Measurements from ENCODE around the gene ZBTB7A. TPM values are rescaled to one million over a fixed set of nuclear protein-coding genes. Genes with fewer than 3 reads are reported as not detected.

The ZBTB7A gene
- 4.6 TPM for polyA plus RNA-seq (2013)

DNA sequence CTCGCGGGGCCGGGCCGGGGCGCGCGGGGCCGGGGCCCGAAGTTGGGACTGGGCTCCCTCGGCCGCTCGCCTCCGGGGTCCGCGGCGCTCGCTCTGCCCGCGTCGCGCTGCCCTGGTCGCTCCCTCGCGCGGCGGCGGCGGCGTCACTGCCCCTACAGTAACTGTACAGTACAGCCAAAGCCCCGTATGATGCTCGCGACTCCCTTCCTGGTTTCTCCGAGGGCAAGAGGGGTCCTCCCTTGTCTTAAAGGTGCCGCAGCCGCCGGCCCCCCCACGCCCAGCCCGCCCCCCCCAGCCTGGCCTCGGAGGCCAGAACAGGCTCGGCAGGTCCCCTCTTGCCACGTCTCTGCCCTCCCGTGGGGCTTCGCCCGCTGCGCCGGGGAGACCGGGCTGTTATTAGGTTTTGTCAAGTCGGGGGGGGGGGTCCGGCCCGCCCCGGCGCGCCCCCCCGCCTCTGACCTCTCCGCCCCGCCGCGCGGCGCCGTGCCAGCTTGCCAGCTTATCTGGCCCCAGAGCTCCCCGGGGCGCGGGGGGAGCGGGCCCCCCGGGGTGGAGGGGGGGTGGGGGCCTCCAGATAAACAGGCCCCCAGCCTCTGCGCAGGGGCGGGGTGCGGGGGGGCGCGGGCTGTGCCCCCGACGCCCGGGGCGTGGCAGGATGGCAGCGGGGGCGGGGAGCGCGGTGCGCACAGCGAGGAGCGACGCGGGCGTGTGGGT is at the start of gene ZBTB7A:
Gene ZBTB7A, minus strand, starts transcription at position 218 of the 714 bp plus-strand sequence. CDS start 11,667 bp downstream, outside the sequence.
- WGBS (ENCODE audit: insufficient coverage): 0% methylated on average over 38 of the region's 85 CpGs
- CTCF ChIA-PET: no interaction called here
- H3K4me1 ChIP-seq (ENCODE audit: control extremely low read depth in 1 of 4, control insufficient read depth in 4 of 4, insufficient read depth in 4 of 4, low read length in 3 of 4): peaks cover 0 to 42% (median 35%) of the 10 kb centered on the region in 4 experiments

DNA sequence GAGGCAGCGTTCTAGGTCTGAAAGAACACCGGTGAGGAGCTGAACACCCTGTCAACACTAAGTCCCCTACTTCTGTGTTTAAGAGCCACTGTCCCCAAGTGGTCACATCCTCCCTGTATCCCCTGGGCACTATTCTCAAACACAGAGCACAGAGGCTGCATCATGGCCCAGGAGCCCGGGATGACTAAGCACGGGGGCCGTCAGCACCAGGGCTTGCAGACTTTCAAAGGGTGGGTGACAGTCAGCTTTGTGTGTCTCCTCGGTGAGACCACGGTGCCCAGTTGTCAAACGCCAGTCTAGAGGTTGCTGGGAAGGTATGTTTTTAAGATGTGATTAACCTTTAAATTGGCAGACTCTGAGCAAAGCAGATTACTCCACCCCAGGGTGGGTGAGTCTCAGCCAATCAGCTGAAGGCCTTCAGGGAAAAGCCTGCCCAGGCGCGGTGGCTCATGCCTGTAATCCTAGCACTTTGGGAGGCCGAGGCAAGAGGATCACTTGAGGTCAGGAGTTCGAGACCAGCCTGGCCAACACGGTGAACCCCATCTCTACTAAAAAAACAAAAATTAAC is 49.2 kb upstream of the ZBTB7A start:
- no peak for DNase-seq
- 82% methylated on average over 10 of the region's 13 CpGs for WGBS (ENCODE audit: insufficient coverage)
- H3K4me3 ChIP-seq (ENCODE audit: control insufficient read depth in 1 of 7, extremely low read depth in 1 of 7, insufficient read depth in 4 of 7, low read depth in 2 of 7, low read length in 6 of 7): no peak overlapping the region
- ChIA-PET POLR2A (no interaction called here), CTCF (interaction anchor here (1.1 to 1.5 kb wide), 2 partner anchors 11 to 24 kb away, joined by 3 read pairs; no protein-coding TSS in a partner anchor)
- H3K27me3 ChIP-seq (replicated peaks in 2 of 5; ENCODE audit: control insufficient read depth in 4 of 5, insufficient read depth in 5 of 5, low read length in 4 of 5): no peaks in the 10 kb centered on the region
- H3K36me3 ChIP-seq (ENCODE audit: control insufficient read depth in 4 of 4, insufficient read depth in 4 of 4, low read length in 3 of 4): peaks cover 7 to 69% (median 42%) of the 10 kb centered on the region in 4 experiments
- peaks cover 0 to 12% (median 6%) of the 10 kb centered on the region in 4 experiments for H3K4me1 ChIP-seq (ENCODE audit: control extremely low read depth in 1 of 4, control insufficient read depth in 4 of 4, insufficient read depth in 4 of 4, low read length in 3 of 4)
- no peaks in the 10 kb centered on the region for H3K9me3 ChIP-seq (ENCODE audit: control extremely low read depth in 1 of 5, control insufficient read depth in 4 of 5, insufficient read depth in 2 of 5, low read depth in 1 of 5, low read length in 4 of 5)
- no peak overlapping the region for H3K27ac ChIP-seq (ENCODE audit: insufficient read depth in 1 of 2, low read depth in 1 of 2, low read length in 2 of 2, poor library complexity in 1 of 2, severe bottlenecking in 2 of 2)

More for the DNA sequence above, at the start of gene ZBTB7A:
- Histone ChIP-seq H3K4me3 (ENCODE audit: control insufficient read depth in 1 of 7, extremely low read depth in 1 of 7, insufficient read depth in 4 of 7, low read depth in 2 of 7, low read length in 6 of 7) (peak within 1 kb of the TSS; percentile 57 to 84 (median 77)), H3K36me3 (ENCODE audit: control insufficient read depth in 4 of 4, insufficient read depth in 4 of 4, low read length in 3 of 4) (peaks cover 0 to 19% (median 8%) of the 10 kb centered on the region in 4 experiments), H3K9me3 (ENCODE audit: control extremely low read depth in 1 of 5, control insufficient read depth in 4 of 5, insufficient read depth in 2 of 5, low read depth in 1 of 5, low read length in 4 of 5) (no peaks in the 10 kb centered on the region), H3K27me3 (replicated peaks in 2 of 5; ENCODE audit: control insufficient read depth in 4 of 5, insufficient read depth in 5 of 5, low read length in 4 of 5) (no peaks in the 10 kb centered on the region), H3K27ac (ENCODE audit: insufficient read depth in 1 of 2, low read depth in 1 of 2, low read length in 2 of 2, poor library complexity in 1 of 2, severe bottlenecking in 2 of 2) (peak within 1 kb of the TSS in 1 of 2 experiments; percentile 77)
- POLR2A ChIA-PET: interaction anchor here (0.6 to 1.3 kb wide), 3 partner anchors 17 to 42 kb away, joined by 3 to 4 read pairs (median 3); no protein-coding TSS in a partner anchor
- DNase-seq: peak; percentile 91 to 97 (median 94)

DNA sequence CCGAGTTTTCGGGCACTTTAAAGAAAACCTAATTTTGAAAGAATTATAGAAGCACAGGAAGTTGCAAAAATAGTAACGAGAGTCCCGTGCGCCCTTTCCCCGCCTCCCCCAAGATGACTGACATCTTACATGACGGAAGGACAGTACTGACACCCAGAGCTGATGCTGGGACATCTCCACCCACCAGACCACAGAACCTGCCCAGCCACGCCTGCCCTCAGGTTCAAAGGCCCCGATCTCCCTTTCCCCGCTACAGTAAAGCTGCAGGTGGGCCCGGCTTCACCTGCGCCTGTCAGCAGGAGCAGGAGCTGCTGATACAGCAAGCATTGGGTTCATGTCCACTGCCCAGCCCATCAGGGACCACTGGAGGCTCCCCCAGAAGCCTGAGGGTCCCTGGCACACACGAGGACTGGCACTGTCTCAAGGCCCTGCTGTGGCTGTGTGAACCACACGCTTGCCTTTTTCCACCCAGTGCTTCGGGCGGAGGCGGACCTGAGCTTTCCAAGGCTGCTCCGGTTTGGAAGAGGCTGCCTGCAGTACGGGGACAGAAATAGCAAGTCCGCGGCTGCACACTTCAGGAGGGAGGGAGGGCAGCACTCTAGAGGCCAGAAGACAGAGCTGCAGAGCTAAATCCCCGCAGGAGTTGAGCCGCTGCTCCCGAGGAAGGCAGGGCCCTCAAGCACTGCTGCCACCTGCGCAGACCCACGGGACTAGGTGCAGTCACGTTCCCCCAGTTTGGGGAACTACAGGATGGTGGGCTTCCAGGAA is 48.5 kb upstream of the ZBTB7A start:
- 76% methylated on average over 25 of the region's 27 CpGs for WGBS (ENCODE audit: insufficient coverage)
- Histone ChIP-seq H3K27ac (ENCODE audit: insufficient read depth in 1 of 2, low read depth in 1 of 2, low read length in 2 of 2, poor library complexity in 1 of 2, severe bottlenecking in 2 of 2) (no peak overlapping the region), H3K4me3 (ENCODE audit: control insufficient read depth in 1 of 7, extremely low read depth in 1 of 7, insufficient read depth in 4 of 7, low read depth in 2 of 7, low read length in 6 of 7) (no peak overlapping the region), H3K9me3 (ENCODE audit: control extremely low read depth in 1 of 5, control insufficient read depth in 4 of 5, insufficient read depth in 2 of 5, low read depth in 1 of 5, low read length in 4 of 5) (no peaks in the 10 kb centered on the region), H3K27me3 (replicated peaks in 2 of 5; ENCODE audit: control insufficient read depth in 4 of 5, insufficient read depth in 5 of 5, low read length in 4 of 5) (no peaks in the 10 kb centered on the region), H3K36me3 (ENCODE audit: control insufficient read depth in 4 of 4, insufficient read depth in 4 of 4, low read length in 3 of 4) (peaks cover 7 to 71% (median 45%) of the 10 kb centered on the region in 4 experiments), H3K4me1 (ENCODE audit: control extremely low read depth in 1 of 4, control insufficient read depth in 4 of 4, insufficient read depth in 4 of 4, low read length in 3 of 4) (peaks cover 0 to 18% (median 6%) of the 10 kb centered on the region in 4 experiments)
- DNase-seq: no peak
- ChIA-PET CTCF (interaction anchor here (1.0 to 1.5 kb wide), 3 partner anchors 9 to 24 kb away, joined by 3 read pairs; no protein-coding TSS in a partner anchor), POLR2A (no interaction called here)

DNA sequence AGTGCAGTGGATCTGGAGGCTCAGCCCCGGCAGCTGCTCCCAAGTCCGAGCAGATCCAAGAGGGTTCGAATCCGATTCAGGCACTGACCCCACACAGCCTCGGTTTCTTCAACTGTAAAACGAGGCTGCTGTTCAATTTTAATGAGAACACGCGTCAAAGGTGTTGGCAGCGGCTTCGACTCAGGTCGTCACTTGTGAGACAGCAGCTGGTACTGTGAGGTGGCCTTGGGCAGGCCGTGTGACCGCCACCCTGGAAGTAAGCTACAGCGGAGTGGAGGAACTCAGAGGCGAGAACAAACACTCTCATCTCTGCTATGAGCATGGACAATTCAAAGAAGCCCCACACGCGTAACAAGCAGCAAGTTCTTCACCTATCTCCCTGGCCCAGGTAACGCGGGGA is 47.5 kb upstream of the ZBTB7A start:
- Histone ChIP-seq H3K27me3 (replicated peaks in 2 of 5; ENCODE audit: control insufficient read depth in 4 of 5, insufficient read depth in 5 of 5, low read length in 4 of 5) (no peaks in the 10 kb centered on the region), H3K4me1 (ENCODE audit: control extremely low read depth in 1 of 4, control insufficient read depth in 4 of 4, insufficient read depth in 4 of 4, low read length in 3 of 4) (peaks cover 5 to 28% (median 13%) of the 10 kb centered on the region in 4 experiments), H3K4me3 (ENCODE audit: control insufficient read depth in 1 of 7, extremely low read depth in 1 of 7, insufficient read depth in 4 of 7, low read depth in 2 of 7, low read length in 6 of 7) (no peak overlapping the region), H3K9me3 (ENCODE audit: control extremely low read depth in 1 of 5, control insufficient read depth in 4 of 5, insufficient read depth in 2 of 5, low read depth in 1 of 5, low read length in 4 of 5) (no peaks in the 10 kb centered on the region), H3K36me3 (ENCODE audit: control insufficient read depth in 4 of 4, insufficient read depth in 4 of 4, low read length in 3 of 4) (peaks cover 4 to 69% (median 39%) of the 10 kb centered on the region in 4 experiments), H3K27ac (ENCODE audit: insufficient read depth in 1 of 2, low read depth in 1 of 2, low read length in 2 of 2, poor library complexity in 1 of 2, severe bottlenecking in 2 of 2) (no peak overlapping the region)
- DNase-seq: no peak
- ChIA-PET POLR2A (no interaction called here), CTCF (interaction anchor here (1.4 kb wide), 1 partner anchor 28 kb away, joined by 4 read pairs; no protein-coding TSS in a partner anchor)
- 96% methylated on average over 19 of the region's 19 CpGs for WGBS (ENCODE audit: insufficient coverage)

DNA sequence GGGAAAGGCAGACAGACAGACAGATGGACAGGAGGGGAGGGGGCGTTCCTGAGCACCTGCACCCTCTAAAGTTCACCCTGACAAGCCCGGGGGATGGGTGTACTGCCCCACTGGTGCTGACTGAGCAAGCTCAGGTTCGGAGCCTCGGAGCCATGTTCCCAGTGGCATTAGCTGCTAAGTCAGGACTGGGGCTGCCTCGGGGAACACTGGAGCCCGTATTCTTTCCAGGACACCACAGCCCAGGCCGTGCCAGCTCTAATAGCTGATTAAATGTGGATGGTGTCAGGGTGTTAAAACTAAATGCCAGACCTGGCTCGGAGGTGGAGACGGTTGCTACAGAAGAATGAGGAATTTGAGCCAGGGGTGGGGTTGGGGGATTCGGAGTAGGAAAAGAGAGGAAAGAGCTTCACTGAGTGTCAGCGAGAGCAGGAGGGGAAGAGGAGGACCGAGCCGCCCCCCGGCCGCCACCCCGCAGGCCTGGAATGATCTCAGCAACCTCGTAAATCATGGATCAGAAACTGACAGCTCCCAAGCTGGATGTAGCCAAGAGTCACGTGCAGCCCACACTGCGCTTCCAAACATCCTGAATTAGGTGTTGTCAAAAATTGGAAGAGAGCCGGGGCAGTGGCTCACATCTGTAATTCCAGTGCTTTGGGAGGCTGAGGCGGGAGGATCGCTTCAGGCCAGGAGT is 46.8 kb upstream of the ZBTB7A start:
- Histone ChIP-seq H3K4me1 (ENCODE audit: control extremely low read depth in 1 of 4, control insufficient read depth in 4 of 4, insufficient read depth in 4 of 4, low read length in 3 of 4) (peaks cover 5 to 34% (median 19%) of the 10 kb centered on the region in 4 experiments), H3K27me3 (replicated peaks in 2 of 5; ENCODE audit: control insufficient read depth in 4 of 5, insufficient read depth in 5 of 5, low read length in 4 of 5) (no peaks in the 10 kb centered on the region), H3K4me3 (ENCODE audit: control insufficient read depth in 1 of 7, extremely low read depth in 1 of 7, insufficient read depth in 4 of 7, low read depth in 2 of 7, low read length in 6 of 7) (no peak overlapping the region), H3K9me3 (ENCODE audit: control extremely low read depth in 1 of 5, control insufficient read depth in 4 of 5, insufficient read depth in 2 of 5, low read depth in 1 of 5, low read length in 4 of 5) (no peaks in the 10 kb centered on the region), H3K36me3 (ENCODE audit: control insufficient read depth in 4 of 4, insufficient read depth in 4 of 4, low read length in 3 of 4) (peaks cover 0 to 69% (median 39%) of the 10 kb centered on the region in 4 experiments), H3K27ac (ENCODE audit: insufficient read depth in 1 of 2, low read depth in 1 of 2, low read length in 2 of 2, poor library complexity in 1 of 2, severe bottlenecking in 2 of 2) (no peak overlapping the region)
- no peak for DNase-seq
- CTCF ChIA-PET: interaction anchor here (0.8 to 1.4 kb wide), 3 partner anchors 18 to 29 kb away, joined by 3 to 4 read pairs (median 3); no protein-coding TSS in a partner anchor
- WGBS (ENCODE audit: insufficient coverage): 97% methylated on average over 19 of the region's 22 CpGs
- POLR2A ChIA-PET: no interaction called here

DNA sequence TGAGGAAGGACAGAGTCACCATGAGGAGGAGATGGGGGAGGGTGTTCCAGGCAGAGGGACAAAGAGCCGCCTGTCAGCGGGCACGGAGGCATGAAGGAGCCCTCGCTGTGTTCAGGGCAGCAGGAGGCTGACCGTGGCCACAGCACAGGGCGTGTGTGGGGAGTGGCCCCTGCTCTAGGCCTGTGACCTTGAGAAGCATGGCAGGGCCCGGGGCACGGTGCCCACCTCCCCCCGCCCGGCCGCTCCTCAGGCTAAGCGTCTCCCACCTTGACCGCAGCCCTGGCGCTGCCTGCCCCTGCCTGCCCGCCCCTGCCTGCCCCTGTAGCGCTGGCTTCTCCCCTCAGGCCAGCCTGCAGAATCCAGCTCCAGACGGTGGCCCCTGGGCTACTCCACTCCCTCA is 45.7 kb upstream of the ZBTB7A start:
- Histone ChIP-seq H3K4me1 (ENCODE audit: control extremely low read depth in 1 of 4, control insufficient read depth in 4 of 4, insufficient read depth in 4 of 4, low read length in 3 of 4) (peaks cover 5 to 44% (median 24%) of the 10 kb centered on the region in 4 experiments), H3K36me3 (ENCODE audit: control insufficient read depth in 4 of 4, insufficient read depth in 4 of 4, low read length in 3 of 4) (peaks cover 0 to 72% (median 36%) of the 10 kb centered on the region in 4 experiments)
- CTCF ChIA-PET: interaction anchor here (0.7 kb wide), 1 partner anchor 20 kb away, joined by 3 read pairs; no protein-coding TSS in a partner anchor

More for the DNA sequence above, 45.7 kb upstream of the ZBTB7A start:
- POLR2A ChIA-PET: no interaction called here
- DNase-seq: no peak
- Histone ChIP-seq H3K27ac (ENCODE audit: insufficient read depth in 1 of 2, low read depth in 1 of 2, low read length in 2 of 2, poor library complexity in 1 of 2, severe bottlenecking in 2 of 2) (no peak overlapping the region), H3K27me3 (replicated peaks in 2 of 5; ENCODE audit: control insufficient read depth in 4 of 5, insufficient read depth in 5 of 5, low read length in 4 of 5) (no peaks in the 10 kb centered on the region), H3K4me3 (ENCODE audit: control insufficient read depth in 1 of 7, extremely low read depth in 1 of 7, insufficient read depth in 4 of 7, low read depth in 2 of 7, low read length in 6 of 7) (no peak overlapping the region), H3K9me3 (ENCODE audit: control extremely low read depth in 1 of 5, control insufficient read depth in 4 of 5, insufficient read depth in 2 of 5, low read depth in 1 of 5, low read length in 4 of 5) (no peaks in the 10 kb centered on the region)
- WGBS (ENCODE audit: insufficient coverage): 95% methylated on average over 11 of the region's 17 CpGs

Measured in common myeloid progenitor, CD34-positive (primary cell).